Measurements from ENCODE around the gene OR6J1.
"Not testable (repeated sequence)": the region's sequence is repeated elsewhere in the genome, so short reads cannot be mapped to it uniquely, and the experiment has no call there.

DNA sequence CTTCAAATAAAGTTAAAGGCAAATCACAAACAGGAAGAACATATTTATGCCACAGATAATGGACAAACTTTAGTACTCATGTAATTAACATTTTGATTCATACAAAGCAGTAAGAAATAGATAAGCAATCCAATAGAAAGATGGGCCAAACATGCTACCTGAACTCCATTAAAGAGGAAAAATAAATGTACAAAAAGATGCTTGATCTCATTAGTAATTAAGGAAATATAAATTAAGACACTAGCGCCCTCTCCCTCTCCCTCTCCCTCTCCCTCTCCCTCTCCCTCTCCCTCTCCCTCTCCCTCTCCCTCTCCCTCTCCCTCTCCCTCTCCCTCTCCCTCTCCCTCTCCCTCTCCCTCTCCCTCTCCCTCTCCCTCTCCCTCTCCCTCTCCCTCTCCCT lies 8.2 kb downstream of the OR6J1 start:
- TF ChIP-seq, protein P1, sequence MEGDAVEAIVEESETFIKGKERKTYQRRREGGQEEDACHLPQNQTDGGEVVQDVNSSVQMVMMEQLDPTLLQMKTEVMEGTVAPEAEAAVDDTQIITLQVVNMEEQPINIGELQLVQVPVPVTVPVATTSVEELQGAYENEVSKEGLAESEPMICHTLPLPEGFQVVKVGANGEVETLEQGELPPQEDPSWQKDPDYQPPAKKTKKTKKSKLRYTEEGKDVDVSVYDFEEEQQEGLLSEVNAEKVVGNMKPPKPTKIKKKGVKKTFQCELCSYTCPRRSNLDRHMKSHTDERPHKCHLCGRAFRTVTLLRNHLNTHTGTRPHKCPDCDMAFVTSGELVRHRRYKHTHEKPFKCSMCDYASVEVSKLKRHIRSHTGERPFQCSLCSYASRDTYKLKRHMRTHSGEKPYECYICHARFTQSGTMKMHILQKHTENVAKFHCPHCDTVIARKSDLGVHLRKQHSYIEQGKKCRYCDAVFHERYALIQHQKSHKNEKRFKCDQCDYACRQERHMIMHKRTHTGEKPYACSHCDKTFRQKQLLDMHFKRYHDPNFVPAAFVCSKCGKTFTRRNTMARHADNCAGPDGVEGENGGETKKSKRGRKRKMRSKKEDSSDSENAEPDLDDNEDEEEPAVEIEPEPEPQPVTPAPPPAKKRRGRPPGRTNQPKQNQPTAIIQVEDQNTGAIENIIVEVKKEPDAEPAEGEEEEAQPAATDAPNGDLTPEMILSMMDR (IDR thresholded peaks at IDR 0.05; ENCODE audit: extremely low read depth in 1 of 2, insufficient read depth in 1 of 2, low read depth in 1 of 2, low read length in 2 of 2) = not testable (repeated sequence)
- TF ChIP-seq EZH2 (IDR thresholded peaks at IDR 0.05; ENCODE audit: borderline replicate concordance, low read depth, low read length, severe bottlenecking); POLR2AphosphoS5 (IDR thresholded peaks at IDR 0.05; ENCODE audit: insufficient read depth, low read depth, low read length): not testable (repeated sequence)
- TF ChIP-seq, protein P2, sequence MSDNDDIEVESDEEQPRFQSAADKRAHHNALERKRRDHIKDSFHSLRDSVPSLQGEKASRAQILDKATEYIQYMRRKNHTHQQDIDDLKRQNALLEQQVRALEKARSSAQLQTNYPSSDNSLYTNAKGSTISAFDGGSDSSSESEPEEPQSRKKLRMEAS (IDR thresholded peaks at IDR 0.05; ENCODE audit: insufficient read depth, insufficient read length) = not testable (repeated sequence)
